Measurements from ENCODE around the gene TINAGL1.

Gene TINAGL1

DNA sequence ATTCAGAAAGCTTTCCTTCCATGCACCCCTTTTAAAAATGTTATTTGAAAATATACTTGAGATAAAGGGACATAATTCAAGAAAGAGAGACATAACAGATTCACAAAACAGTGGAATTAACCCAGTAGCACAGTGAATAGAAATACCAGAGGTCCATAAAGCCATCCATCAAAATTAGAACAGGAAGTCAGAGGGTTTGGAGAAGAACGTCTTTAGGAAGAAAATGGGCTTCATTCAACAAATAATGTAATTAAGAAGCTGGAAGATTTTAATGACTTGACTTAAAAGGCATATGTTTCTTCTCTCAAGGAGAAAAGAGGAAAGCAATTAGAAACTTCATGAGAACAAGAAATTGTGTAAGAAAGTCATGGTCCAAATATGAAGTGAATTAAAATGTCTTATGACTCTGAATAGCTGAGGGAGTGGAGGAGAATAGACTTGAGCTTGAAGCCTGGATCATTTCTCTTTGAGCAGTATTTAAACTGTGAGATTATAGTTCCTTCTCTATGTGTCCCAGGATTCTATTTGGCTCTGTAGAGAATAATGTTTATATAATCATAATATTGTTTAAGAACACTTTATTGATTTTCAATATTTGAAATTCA is 33.3 kb downstream of the TINAGL1 start:
- no peak for DNase-seq

GRCh38 chr1:31614414-31615005 is 38.2 kb downstream of the TINAGL1 start:
- DNase-seq: no peak

GRCh38 chr1:31615414-31615813 is 39.1 kb downstream of the TINAGL1 start:
- DNase-seq: no peak

DNA sequence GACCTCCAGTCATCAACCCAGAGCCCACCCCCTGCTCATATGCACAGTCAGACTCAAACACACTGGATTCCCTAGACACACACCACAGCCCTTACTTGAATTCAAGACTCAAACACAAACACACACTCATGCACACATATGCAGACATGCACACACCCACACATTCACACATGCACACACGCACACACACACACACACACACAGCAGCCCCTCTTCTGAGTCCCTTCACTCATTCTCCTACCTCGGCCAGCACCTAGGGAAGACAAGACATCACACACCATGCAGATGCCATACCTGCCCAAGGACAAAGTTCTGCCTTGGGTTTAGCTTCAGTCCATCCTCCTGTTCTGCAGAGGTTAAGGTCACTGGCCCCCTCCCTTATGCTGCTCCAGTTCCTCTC is 39.6 kb downstream of the TINAGL1 start:
- DNase-seq: no peak

GRCh38 chr1:31617218-31617915 is 41.1 kb downstream of the TINAGL1 start, which contains the start of gene HCRTR1:
TSS of gene HCRTR1 (plus strand) at chr1:31617689. CDS start at chr1:31619193, 1,504 bp downstream.
- DNase-seq: no peak

GRCh38 chr1:31617916-31618746 is 41.8 kb downstream of the TINAGL1 start:
- DNase-seq: peak; percentile 42

GRCh38 chr1:31618916-31619846 is 42.9 kb downstream of the TINAGL1 start:
- no peak for DNase-seq

GRCh38 chr1:31620631-31621497 is 44.5 kb downstream of the TINAGL1 start:
- no peak for DNase-seq

DNA sequence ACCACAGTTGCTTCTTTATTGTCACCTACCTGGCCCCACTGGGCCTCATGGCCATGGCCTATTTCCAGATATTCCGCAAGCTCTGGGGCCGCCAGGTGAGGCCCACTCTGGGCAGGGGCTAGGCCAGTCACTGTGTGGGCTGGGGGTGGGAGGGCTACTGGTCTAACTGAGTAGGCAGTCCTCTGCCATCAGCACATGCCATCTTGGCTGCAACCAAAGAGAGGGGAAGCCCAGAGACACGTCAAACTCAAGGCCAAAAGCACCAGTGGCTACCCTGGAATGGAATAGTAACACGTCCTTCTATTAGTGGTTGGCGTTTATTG is 45.1 kb downstream of the TINAGL1 start:
- no peak for DNase-seq

DNA sequence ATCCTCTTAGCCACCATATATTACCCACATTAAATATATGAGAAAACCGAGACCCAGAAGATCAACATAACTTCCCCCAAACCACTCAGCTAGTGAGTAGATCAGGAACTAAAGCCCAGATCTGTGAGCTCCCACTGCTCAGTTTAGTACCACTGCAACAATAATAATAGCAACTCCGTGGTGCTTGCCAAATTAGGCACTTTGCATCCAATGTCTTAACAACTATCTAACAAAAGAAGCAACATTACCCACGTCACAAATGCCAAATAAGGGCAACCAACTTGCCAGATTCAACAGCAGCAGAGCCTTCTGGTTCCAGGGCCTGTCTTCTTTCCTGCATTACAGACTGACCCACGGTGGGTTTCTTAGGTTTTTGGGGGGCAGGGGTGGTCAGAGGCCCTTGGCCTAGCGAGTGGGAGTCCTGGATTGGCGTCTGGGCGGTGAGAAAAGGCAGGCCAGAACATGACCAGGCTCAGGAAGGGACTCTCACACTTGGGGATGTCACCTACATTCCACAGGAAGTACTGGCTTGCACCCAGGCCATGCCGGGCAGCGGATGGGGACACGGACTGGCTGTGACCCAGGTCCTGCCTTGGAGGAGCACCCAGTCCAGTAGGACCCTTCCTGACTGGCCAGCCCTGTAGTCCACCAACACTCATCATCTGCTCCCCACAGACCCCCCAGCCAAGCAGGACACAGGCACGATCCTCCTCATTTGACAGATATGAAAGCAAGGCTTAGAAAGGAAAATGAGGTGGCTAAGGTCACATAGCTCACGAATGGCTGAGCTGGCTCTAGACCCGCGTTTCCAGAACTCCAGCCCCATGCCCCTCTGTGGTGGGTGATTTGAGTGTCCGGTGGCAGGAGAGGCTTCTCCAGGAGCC is 45.8 kb downstream of the TINAGL1 start:
- DNase-seq: no peak

- DNase-seq: no peak
Observed at GRCh38 chr1:31623365-31623764, 47.0 kb downstream of the TINAGL1 start.

- no peak for DNase-seq
Observed at GRCh38 chr1:31624309-31624708, 48.0 kb downstream of the TINAGL1 start.

GRCh38 chr1:31624731-31625514 is 48.6 kb downstream of the TINAGL1 start:
- no peak for DNase-seq

DNA sequence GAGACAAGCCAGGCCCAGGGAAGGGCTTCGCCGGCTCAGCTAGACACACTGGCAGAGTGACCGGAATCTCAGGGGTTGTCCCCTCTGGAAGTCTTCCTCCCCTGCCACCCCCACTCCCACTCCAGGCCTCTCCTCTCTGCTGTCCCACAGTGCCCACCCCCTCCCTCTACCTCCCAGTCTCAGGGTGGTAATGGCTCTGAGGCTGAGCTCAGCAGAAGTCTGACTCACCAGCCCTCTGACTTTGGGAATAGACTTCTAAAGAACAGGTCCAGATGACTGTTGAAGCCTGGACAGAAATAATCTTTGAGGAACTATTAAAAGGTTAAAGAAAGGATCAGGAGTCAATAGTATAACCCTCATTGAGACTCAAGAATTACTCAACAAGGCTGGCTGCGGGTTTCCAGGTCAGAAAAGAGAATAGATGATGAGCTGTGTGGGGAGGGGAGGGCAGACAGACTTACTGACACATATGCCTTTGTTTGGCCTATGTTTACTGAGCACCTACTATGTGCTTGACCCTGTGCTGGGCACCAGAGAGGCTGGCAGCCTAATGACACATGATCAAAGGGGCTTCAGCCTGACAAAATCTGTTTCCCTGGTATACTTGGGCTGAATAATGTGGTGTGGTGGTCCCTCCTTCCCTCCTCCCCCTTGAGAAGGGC is 49.4 kb downstream of the TINAGL1 start:
- no peak for DNase-seq

- DNase-seq: no peak
Observed at GRCh38 chr1:31626223-31627207, 50.2 kb downstream of the TINAGL1 start.

DNA sequence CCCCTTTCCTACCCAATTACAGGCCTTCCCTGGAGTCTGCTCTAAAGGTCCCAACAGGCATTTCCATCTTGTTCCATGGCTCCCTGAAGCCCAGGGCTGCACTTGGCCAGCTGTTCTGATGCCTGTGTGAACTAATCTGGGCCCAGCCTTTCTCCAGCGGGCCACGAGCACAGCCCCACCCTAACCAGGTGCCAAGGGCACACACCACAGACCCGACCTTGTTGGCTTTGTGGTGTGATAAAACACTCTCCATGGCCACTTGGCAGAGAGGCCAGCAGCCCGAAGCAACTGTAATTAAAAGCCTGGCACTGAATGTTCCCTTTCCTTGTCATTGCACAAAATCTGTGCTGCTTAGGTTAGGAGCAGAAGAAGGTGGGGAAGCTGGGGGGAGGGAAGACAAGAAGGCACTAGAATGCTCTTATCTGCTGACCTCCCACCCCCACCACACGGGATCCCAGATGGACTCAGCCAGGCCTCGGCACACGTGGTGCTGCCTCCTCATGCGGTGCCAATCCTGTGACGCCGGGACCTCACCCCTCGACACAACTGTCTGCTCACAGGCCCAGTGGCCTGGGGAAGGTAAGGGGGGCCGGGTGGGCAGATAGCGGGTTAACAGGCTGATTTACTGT is 51.1 kb downstream of the TINAGL1 start:
- no peak for DNase-seq

GRCh38 chr1:31627930-31628559 is 51.7 kb downstream of the TINAGL1 start:
- no peak for DNase-seq

Measured in CD4-positive, alpha-beta T cell treated with Interleukin-17A for 1 hour (primary cell).